NCI-H1092 (cell line): ENCODE results near the gene ITFG2.
A peak's percentile ranks its signal among the peaks of the same experiment; 100 is the strongest.

Experiments used
- DNase-seq: peaks from one replicate; lab custom pipeline; 2025; lab: John Stamatoyannopoulos, UW

Gene ITFG2

DNA sequence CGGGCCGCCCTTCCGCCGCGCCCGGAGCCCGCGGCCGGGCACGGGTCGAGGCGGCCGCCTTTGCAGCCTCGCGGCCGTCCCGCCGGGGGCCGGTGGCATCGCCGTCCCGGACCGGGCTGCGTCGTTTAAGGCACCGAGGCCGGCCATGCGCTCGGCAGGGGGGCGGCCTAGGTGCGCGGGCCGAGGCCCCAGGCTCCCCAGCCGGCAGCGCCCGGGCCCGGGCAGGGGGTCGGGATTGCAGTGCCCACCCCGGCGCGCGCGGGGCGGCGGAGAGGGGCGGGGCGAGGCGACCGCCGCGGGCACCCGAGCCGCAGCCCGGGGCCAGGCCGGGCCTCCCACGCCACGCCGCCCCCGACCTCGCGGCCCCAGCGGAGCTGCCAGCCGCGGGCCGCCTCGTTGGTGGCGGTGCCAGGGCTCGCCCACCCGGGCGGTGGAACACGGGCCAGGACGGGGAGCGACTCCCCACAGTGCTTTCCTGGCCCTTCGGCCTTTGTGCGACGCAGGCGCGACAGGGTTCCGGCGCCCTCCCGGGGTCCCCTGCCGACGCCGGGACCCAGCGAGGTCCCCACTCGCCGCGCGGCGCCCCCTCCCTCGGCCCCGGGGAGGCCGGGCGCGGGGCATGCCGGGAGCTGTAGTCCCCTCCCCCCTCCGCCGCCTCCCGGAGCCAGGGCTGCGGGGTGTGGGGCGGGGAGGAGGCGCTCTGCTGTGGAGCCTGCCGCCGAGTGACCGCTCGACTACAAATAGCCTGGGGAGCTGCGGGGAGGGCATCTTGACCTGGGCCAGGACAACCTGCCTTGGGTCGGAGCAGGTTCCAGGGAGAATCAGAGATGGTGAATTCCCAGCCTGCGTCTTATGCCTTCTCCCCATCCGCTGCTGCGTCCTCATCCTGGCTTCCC, 16.9 kb upstream of the ITFG2 start:
- DNase-seq = peak; percentile 55

DNA sequence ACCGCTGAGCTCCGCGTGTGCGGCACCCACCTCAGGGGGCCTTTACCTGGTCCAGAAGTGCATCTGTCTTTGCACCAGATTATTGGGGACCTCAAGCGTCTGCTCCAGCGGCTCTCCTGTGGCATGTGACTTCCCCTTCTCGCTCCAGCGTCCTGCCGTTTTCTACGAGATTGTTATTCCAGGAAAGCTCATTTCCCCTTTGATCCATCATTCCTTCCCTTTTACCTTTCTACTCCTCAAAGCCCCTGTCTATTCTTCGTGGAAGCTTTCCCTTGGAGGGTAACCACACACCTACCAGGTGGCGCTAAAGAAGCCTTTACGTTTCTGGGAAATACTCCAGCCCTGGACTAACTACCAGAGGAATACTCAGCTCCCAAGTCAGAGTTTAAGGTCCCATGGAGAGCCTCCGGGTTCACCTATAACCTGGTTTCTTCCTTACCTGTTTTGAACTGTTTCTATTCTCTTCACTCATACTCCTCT, 16.2 kb upstream of the ITFG2 start:
- DNase-seq = no peak

DNA sequence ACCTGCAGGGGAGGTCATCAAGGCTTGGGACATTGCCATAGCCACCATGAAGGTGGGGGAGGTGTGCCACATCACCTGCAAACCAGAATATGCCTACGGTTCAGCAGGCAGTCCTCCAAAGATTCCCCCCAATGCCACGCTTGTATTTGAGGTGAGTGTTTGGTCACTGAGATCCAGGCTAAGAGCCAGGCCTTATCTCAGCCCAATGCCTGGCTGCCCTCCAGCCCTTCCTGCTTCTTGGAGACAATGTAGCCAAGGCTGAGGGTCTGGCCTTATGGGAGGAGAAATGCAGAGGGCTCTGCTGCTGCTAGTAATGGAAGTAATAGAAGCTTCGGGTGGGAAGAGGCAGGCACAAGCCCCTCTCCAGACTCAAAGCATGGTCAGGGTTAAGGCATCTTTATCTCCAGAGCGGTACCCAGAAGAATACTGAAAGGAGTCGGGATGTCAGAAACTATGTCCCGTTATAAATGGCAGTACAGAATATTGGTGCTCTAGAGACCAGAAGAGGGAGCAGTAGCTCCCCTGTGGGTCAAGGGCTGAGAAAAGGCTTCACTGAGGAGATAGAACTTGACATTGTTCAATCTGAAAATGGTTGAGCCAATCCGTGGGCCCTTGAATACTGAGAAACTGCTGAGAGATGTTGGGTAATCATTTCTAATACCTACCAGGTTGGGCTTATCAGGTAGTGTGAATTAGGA, 14.6 kb upstream of the ITFG2 start:
- no peak for DNase-seq

DNA sequence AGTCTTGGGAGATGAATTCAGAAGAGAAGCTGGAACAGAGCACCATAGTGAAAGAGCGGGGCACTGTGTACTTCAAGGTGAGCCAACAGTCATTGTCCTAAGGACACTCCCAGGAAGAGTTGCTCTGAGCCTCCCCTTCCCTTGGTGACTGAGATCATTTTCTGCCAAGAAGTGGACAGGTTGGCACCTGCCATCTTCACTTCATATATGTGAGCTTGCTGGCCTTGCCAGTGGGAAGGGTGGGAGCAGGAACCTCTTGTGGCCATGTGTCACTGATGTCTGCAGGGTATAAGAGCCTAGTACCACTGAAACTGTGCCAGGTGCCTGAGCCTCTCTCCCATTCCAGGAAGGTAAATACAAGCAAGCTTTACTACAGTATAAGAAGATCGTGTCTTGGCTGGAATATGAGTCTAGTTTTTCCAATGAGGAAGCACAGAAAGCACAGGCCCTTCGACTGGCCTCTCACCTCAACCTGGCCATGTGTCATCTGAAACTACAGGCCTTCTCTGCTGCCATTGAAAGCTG, 12.4 kb upstream of the ITFG2 start:
- no peak for DNase-seq

DNA sequence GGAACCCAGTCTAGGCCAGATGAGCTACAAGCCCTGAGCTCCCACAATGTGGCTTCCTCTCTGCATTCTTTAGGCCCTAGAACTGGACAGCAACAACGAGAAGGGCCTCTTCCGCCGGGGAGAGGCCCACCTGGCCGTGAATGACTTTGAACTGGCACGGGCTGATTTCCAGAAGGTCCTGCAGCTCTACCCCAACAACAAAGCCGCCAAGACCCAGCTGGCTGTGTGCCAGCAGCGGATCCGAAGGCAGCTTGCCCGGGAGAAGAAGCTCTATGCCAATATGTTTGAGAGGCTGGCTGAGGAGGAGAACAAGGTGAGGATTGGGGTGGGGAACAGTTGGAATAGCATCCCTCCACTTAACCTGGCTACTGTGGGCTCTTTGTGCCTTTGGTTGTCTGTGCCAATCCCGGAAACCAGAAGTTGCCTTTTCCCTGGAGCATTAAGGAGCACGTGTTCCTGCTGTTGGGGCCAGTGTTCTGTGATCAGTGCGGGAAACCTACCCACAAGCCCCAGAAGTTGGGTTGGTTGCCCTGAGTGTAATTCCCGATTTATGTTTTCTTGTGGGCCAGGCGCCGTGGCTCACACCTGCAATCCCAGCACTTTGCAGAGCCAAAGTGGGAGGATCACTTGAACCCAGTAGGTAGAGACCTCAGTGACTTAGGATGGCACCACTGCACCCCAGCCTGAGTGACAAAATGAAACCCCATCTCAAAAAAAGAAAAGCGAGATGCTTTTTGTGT, 11.3 kb upstream of the ITFG2 start:
- DNase-seq = no peak

DNA sequence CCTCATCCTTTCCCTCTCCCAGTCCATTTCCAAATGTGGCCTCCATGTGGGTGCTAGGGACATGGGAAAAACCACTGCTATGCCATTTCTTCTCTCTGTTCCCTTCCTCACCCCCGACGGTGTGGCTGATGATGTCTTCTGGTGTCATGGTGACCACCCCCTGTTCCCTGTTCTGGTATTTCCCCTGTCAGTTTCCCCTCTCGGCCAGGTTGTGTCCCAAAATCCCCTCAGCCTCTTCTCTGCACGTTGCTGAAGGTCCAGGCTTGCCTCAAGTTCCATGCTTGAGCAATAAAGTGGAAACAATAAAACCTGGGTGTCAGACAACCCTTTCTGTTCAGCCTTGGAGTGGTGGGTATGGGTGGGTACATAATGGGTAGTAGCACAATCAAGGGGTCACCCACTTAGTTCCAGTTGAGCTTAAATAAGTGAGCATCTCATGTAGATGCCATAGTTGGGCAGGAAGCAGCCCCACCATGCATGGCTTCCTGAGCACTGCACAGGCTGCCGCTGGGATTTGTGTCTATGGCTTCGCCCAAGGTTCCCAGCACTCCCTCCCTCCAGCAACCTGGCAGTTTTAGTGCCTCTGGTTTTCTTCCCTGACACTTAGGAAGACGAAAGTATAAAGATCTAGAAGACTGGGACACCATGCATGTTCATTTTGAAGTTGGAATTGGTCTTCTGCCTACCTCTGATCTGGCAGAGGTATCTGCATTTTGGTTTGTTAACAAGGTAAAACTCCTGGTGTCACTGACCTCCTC, 8.7 kb upstream of the ITFG2 start:
- no peak for DNase-seq

DNA sequence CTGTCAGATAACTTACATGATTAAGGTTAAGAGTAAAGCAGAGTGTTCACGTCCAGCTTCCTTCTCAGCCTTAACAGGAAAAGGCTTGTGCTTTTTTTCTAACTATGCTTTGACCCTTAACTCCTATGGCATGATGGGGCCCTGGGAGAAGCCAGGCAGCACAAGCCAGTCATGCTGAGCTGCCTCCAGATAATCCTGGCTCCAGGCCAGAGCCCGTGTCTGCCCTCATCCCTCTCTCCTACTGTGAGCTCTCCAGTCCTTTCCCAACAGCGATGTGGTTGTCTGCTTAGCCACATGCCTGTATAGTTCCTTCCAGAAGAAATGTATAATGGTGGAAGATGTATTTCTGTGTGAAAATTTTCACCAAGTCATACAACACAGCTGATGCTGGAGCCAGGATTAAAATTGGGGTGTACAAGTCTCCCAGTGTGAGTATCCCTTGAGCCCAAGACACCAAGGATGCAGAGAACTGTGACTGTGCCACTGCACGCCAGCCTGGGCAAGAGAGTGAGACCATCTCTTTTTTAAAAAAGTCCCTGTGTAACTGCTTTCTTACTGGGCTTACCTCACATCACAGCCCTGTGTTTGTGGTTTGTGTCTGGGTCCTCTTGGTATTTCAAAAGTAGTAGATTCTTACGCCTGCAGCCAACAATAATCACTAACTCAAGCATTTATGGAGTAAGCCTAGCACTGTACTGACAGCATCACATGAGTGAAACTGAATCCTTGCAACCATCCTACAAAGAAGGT, 7.9 kb upstream of the ITFG2 start:
- no peak for DNase-seq

DNA sequence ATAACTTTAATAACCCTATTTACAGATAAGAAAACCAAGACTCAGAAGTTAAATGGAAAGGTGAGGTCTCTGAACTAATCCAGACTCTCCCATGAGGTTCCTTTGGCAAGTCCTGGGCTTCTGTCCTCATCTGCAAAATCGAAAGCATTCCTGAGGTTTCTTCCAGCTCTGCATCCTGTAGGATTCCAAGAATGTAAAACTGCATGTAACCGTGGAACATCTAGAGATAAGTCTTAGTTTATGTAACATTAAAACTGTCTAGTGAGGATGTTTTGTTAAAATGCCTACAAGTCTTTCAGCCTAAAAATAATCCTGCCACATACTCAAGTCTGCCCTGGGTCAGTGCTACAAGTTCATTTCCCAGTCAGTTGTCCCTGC, 7.3 kb upstream of the ITFG2 start:
- DNase-seq = no peak

DNA sequence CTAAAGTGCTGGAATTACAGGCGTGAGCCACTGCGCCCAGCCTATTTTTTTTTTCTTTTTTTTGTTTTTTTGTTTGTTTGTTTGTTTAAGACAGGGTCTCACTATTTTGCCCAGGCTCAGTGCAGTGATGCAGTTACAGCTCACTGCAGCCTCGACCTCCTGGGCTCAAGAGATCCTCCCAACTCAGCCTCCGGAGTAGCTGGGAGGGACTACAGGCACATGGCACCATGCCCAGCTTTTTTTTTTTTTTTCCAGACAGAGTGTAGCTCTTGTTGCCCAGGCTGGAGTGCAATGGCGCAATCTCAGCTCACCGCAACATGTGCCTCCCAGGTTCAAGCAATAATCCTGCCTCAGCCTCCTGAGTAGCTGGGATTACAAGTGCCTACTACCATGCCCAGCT, 5.8 kb upstream of the ITFG2 start:
- DNase-seq = no peak

DNA sequence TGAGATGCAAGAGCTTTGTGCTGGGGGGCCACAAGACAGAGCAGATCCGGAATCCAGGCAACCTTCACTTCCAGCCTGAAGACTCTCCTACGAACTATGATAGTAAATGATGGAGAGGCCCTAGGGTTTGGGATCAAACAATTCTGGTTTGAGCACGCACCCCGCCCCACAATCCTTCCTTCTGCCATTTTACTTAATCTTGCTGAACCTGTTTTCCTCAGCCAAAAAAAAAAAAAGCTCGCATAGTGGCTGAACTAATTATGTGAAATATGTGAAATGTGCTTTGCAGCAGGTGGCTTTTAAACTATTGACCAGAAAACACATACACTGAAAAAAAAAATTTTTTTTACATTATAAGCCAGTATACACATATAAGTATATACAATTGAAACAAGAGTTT, 667 bp upstream of the ITFG2 start:
- DNase-seq = no peak

DNA sequence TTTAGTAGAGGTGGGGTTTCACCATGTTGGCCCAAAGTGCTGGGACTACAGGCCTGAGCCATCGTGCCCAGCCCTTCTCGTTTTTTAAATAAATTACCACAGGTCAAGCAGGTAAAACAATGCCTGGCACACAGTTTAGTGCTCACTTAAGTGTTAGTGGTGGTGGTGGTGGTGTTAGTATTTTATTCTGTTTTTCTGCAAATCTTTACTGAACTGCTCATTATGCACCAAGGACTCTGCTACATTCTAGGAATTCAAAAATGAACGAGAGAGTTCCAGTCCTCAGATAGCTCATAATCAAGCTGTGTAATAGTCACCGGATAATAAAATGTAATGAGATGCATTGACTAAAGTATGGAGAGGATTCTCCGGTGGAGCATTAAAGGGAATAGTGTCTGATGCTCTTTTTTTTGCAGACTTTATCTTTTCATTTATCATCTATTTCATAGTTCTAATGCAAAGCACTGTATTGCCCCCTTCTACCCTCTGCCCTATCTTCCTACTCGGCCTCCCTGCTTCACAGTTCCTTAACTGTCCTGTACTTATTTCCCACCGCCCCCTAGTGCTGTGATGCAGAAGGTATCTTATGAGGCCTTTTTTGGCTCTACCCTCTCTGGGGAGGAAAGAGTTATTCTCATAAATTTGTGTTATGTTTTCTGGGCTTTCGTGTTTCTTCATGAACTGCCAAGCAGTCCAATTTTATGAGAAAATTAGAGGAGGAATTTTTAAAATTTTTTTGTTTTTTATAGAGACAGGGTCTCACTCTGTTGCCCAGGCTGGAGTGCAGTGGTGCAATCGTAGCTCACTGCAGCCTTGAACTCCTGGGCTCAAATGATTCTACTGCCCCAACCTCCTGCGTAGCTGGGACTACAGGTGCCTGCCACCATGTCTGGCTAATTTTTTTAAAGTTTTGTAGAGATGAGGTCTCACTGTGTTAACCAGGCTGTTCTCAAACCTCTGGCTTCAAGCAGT, 1.0 kb downstream of the ITFG2 start:
- peak; percentile 65 for DNase-seq

DNA sequence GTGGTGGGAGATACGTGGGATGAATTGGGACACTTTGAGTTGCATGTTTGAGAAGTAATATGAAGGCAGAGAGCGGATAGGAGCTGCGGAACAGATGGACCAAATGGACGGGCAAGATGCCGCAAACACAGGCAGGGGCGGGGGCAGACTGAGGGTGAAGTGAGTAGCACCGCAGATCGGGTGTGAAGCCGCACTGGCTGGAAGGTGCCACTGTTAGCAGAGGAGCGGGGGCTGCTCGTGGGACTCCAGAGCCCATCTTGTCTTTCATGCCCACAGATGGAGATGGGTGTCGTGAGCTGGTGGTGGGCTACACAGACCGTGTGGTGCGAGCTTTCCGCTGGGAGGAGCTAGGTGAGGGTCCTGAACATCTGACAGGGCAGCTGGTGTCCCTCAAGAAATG, 7.3 kb downstream of the ITFG2 start:
- no peak for DNase-seq

DNA sequence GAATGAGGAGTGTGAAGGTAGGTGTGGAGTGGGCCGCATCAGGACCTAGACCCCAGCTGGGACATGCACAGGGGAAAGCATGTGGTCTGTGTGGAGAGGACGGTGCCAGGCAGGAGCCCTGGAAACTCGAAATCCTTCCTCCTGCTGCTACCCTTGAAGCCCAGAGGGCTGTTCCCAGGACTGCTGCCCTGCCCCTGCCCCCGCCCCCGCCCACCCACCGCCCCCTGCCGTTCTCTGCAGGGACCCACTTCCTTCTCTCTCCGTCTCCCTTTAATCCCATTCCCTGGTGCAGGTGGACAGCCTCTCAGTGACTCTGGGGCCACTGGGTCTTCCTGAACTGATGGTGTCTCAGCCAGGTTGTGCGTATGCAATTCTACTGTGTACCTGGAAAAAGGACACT, 8.0 kb downstream of the ITFG2 start:
- DNase-seq = no peak

DNA sequence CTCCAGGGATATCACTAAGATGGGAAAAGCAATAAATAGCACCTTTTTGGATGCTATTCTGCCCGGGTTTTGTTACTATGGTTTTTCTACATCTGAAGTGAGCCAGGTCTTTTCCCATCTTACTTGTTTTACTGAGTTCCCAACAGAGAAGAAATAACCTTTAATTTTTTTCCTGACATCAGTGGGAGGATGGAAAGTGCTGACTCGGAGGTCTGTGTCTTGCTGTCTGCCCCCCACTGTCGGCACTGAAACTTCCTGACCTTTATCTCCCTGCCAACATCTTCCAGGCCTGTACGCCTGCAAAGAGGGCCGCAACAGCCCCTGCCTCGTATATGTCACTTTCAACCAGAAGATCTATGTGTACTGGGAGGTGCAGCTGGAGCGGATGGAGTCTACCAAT, 11.0 kb downstream of the ITFG2 start:
- no peak for DNase-seq

DNA sequence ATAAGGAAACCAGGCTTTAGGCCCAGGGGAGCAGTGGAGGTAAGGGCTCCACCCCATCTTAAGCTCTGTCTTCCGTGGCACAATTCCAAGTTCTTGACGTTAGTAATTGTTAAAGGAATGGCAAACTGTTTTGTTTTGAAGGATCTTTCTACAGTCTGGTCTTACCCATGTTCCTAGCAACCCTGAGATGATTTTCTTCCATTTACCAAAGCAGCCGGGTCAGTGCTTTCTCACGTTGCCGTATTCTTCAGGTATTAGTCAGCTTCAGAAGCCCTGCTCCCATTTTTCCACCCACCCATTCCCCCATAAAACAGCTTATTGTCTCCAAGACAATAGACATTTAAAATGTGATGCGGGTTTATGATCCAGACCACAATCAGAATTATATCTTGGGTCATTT, 12.1 kb downstream of the ITFG2 start:
- no peak for DNase-seq

DNA sequence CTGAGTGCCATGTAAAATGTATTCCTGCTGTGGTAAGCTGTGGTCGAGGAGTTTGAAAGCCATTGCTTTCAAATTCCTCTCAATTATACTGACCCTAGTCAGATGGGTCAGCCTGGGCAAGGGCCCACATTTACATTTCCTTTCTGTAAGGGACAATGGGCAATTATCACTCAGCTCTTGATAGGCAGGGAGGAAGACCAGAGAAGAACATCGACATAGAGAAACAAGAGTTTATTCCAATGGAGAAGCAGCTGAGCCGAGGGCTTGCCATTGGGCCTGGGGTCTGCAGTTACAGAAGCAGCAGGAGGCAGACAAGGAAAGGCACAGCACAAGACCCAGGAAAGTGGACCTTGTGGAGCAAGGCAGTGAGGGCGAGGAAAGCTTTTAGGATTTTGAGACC, 12.7 kb downstream of the ITFG2 start:
- no peak for DNase-seq

DNA sequence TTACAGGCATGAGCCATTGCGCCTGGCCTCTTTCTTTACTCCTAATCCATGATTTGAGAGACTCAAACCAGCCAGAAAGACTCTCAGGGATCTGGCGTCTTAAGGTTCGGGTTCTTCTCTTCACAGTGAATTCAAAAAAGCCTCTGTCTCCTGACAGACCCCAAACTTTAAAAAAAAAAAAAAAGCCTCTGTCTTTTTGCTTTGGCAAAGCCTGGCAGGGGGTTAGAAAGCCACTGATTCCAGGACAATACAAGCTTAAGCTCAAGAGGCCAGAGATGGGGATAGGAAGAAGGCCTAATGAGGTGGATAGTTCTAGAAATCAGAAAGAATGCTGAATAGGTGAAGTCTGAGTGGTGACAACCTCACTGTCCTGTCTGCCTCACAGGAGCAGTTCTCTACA, 13.6 kb downstream of the ITFG2 start:
- no peak for DNase-seq

DNA sequence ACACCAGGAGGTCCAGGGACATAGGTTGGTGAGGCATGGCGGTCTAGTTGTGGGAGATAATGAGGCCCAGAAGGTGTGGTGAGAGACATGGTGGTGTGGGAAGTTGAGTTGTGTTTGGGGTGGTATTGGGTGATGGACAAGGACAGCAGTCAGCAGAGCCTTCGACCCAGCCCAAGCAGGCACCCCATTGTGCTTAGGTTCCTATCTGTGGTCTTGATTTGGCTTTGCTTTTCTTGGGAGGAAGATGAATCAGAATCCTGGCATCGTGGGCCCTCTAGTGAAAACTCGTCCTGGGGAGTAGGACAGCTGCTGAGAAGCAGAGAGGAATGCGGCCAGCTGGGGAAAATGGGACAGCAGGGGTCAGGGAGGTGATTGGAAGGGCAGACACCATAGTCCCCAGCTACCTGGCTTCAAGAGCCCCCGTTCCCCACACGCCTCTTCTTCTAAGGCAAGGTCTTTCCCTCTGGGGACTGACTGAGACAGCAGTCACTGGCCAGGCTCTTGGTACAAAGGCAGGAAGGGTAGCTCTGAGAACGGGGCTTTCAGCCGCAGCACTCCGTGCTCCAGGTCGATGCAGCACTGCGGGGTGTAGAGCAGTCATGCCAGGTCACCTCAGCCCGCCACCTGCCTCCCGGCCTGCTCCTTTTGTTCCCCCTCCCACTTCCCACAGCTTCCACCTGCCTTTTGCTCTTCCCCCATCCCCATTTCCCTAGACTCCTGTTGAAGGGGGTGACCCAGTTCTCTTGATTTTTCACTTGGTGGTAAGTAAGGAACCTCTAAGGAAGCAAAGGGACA, 14.4 kb downstream of the ITFG2 start:
- DNase-seq = no peak

DNA sequence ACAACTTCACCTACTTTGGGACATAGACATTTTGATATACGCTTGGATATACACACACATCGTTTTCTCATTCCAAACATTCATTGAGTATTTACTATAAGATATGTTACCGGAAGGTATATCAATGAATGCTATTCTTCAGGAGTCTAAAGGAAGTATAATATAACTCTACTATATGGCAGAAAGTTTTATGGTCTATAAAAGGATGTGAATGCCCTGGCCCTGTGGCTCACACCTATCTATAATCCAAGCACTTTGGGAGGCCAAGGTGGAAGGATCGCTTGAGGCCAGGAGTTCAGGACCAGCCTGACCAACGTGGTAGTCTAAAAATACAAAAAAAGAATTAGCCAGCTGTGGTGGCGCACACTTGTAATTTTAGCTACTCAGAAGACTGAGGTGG, 16.8 kb downstream of the ITFG2 start:
- no peak for DNase-seq
